Esophagus muscularis mucosa (tissue), 4 donors: ENCODE data around the gene SLC29A2.
A peak's percentile ranks its signal among the peaks of the same experiment; 100 is the strongest.

Experiments
- EP300 ChIP-seq: sonication (generic); formaldehyde crosslinking; IDR thresholded peaks from one replicate; pipeline ENCODE4 v1.6.1; 2017; ENCODE audit warnings: antibody characterized with exemption
- POLR2A ChIP-seq: fragments of 450-650 bp; IDR thresholded peaks from one replicate; pipeline ENCODE4 v1.6.1; 2017; ENCODE audit warnings: antibody characterized with exemption, moderate library complexity, mild to moderate bottlenecking, low read depth
- POLR2AphosphoS5 ChIP-seq, 2 donors: sonication (generic); formaldehyde crosslinking; IDR thresholded peaks; one replicate each; pipeline ENCODE4 v1.6.1; 2017; ENCODE audit warnings: antibody characterized with exemption in 2 of 2
- TF ChIP-seq, protein P1 (sequence below), 3 experiments: fragments of 200-600 bp in 2 of 3; fragments of 450-650 bp in 1 of 3; sonication (generic) in 2 of 3; IDR thresholded peaks; one replicate each; pipeline ENCODE4 v1.5.1; 2017 to 2019; ENCODE audit warnings: antibody characterized with exemption in 3 of 3, mild to moderate bottlenecking in 2 of 3, moderate library complexity in 1 of 3

- TF ChIP-seq POLR2AphosphoS5 (IDR thresholded peaks at IDR 0.05) (peak; percentile 32 to 53), POLR2A (no peak), EP300 (no peak)
- TF ChIP-seq, protein P1, sequence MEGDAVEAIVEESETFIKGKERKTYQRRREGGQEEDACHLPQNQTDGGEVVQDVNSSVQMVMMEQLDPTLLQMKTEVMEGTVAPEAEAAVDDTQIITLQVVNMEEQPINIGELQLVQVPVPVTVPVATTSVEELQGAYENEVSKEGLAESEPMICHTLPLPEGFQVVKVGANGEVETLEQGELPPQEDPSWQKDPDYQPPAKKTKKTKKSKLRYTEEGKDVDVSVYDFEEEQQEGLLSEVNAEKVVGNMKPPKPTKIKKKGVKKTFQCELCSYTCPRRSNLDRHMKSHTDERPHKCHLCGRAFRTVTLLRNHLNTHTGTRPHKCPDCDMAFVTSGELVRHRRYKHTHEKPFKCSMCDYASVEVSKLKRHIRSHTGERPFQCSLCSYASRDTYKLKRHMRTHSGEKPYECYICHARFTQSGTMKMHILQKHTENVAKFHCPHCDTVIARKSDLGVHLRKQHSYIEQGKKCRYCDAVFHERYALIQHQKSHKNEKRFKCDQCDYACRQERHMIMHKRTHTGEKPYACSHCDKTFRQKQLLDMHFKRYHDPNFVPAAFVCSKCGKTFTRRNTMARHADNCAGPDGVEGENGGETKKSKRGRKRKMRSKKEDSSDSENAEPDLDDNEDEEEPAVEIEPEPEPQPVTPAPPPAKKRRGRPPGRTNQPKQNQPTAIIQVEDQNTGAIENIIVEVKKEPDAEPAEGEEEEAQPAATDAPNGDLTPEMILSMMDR (IDR thresholded peaks at IDR 0.05): no peak
Observed at GRCh38 chr11:66317723-66318599, 53.6 kb downstream of the SLC29A2 start.
